GM18517 (cell line): ENCODE results near the gene CUL5.
A peak's percentile ranks its signal among the peaks of the same experiment; 100 is the strongest.

ENCODE experiments used
- ATAC-seq: cut with Tn5 transposase; IDR thresholded peaks from one replicate; pipeline ENCODE4 v1.9.1; 2021; ENCODE audit warnings: mild to moderate bottlenecking, moderate library complexity; ENCODE audit not compliant: unreplicated experiment

Gene CUL5

GRCh38 chr11:108008656-108009496 is at the start of gene CUL5:
CUL5 (plus strand) TSS chr11:108008898; CDS start chr11:108009349, 451 bp downstream.
- peak; percentile 75 for ATAC-seq

GRCh38 chr11:107961480-107961879 is 47.2 kb upstream of the CUL5 start:
- ATAC-seq = no peak

GRCh38 chr11:107962181-107962580 is 46.5 kb upstream of the CUL5 start:
- no peak for ATAC-seq

- ATAC-seq = no peak
These were observed 45.6 kb upstream of the CUL5 start for GRCh38 chr11:107963091-107963490.

- ATAC-seq = no peak
These were observed 39.5 kb upstream of the CUL5 start for GRCh38 chr11:107969219-107969618.

- ATAC-seq = no peak
These were observed 38.6 kb upstream of the CUL5 start for GRCh38 chr11:107970049-107970448.

GRCh38 chr11:107973641-107974040 is 35.1 kb upstream of the CUL5 start:
- no peak for ATAC-seq

- no peak for ATAC-seq
These were observed 20.1 kb upstream of the CUL5 start for GRCh38 chr11:107988397-107989158.

- ATAC-seq = no peak
These were observed 16.8 kb upstream of the CUL5 start for GRCh38 chr11:107991868-107992414.

- ATAC-seq = no peak
These were observed 12.5 kb upstream of the CUL5 start for GRCh38 chr11:107996006-107996776.

GRCh38 chr11:107998761-107999160 is 9.9 kb upstream of the CUL5 start:
- ATAC-seq = no peak

- ATAC-seq = peak; percentile 90
These were observed 8.8 kb upstream of the CUL5 start for GRCh38 chr11:107999759-108000455.

- no peak for ATAC-seq
These were observed 6.2 kb upstream of the CUL5 start for GRCh38 chr11:108002476-108002875.

GRCh38 chr11:108003623-108004022 is 5.1 kb upstream of the CUL5 start:
- ATAC-seq = no peak

- ATAC-seq = no peak
These were observed 879 bp upstream of the CUL5 start for GRCh38 chr11:108007819-108008218.

- peak; percentile 21 for ATAC-seq
These were observed 1.0 kb downstream of the CUL5 start for GRCh38 chr11:108009497-108010370.

- no peak for ATAC-seq
These were observed 3.5 kb downstream of the CUL5 start for GRCh38 chr11:108012139-108012725.

- no peak for ATAC-seq
These were observed 7.9 kb downstream of the CUL5 start for GRCh38 chr11:108016647-108017046.

GRCh38 chr11:108018708-108019107 is 10.0 kb downstream of the CUL5 start:
- ATAC-seq = no peak
